ENCODE results near the gene ATP1A3. TPM values are rescaled to one million over a fixed set of nuclear protein-coding genes. Genes with fewer than 3 reads are reported as not detected.

The ATP1A3 gene
- total and polyA plus RNA-seq, 2 of the 13 experiments (the other 11 are each of a cell fraction or from before 2014, with no cell fraction given) = 0.01 to 0.04 TPM

GRCh38 chr19:41959056-41960053 lies 34.7 kb downstream of the ATP1A3 start, which contains the start of gene RABAC1 (continued):
- TF ChIP-seq MTERF4 (CRISPR knock-in tag; IDR thresholded peaks at IDR 0.05) (no peak), REST (IDR thresholded peaks at IDR 0.05; ENCODE audit: borderline replicate concordance in 1 of 2, low read depth in 1 of 2, low read length in 2 of 2) (no peak), TARDBP (CRISPR knock-in tag; IDR thresholded peaks at IDR 0.05) (no peak), ZNF34 (CRISPR knock-in tag; IDR thresholded peaks at IDR 0.05; ENCODE audit: borderline replicate concordance) (no peak), ZFP36L2 (CRISPR knock-in tag; IDR thresholded peaks at IDR 0.05) (0 out of 2 replicates have a peak, but pooled peaks have one; percentile 29), PTBP1 (IDR thresholded peaks at IDR 0.05; ENCODE audit: low read depth, low read length, poor library complexity, severe bottlenecking) (no peak), HINFP (CRISPR knock-in tag; IDR thresholded peaks at IDR 0.05; ENCODE audit: low read depth) (no peak), TIGD3 (CRISPR knock-in tag; IDR thresholded peaks at IDR 0.05; ENCODE audit: borderline replicate concordance) (no peak), DNMT1 (CRISPR knock-in tag; IDR thresholded peaks at IDR 0.05) (no peak), ZNF574 (CRISPR knock-in tag; IDR thresholded peaks at IDR 0.05) (peak; percentile 97), ETS1 (CRISPR knock-in tag; IDR thresholded peaks at IDR 0.05) (no peak), ZNF333 (CRISPR knock-in tag; IDR thresholded peaks at IDR 0.05; ENCODE audit: borderline replicate concordance) (no peak), ZNF232 (CRISPR knock-in tag; IDR thresholded peaks at IDR 0.05; ENCODE audit: borderline replicate concordance) (no peak)

Data from HepG2 (cell line).